AG08395 (cell line): Measurements from ENCODE around the gene DRC7.

Experiments used
- DNase-seq: peaks from one replicate; pipeline ENCODE4 v3.0.0; 2012; ENCODE audit warnings: mixed read lengths, low spot score

DRC7 gene

GRCh38 chr16:57694725-57695679 lies at the start of gene DRC7:
Gene DRC7, plus strand, starts transcription at chr16:57694806. Its CDS starts 3,144 bp downstream, at chr16:57697950.
- DNase-seq, result peak; percentile 42

- no peak for DNase-seq
Measured at GRCh38 chr16:57645169-57645568, 49.4 kb upstream of the DRC7 start.

GRCh38 chr16:57645691-57646387 lies 48.8 kb upstream of the DRC7 start:
- DNase-seq, result peak; percentile 69

GRCh38 chr16:57646388-57647039 lies 48.1 kb upstream of the DRC7 start:
- DNase-seq, result no peak

- DNase-seq, result no peak
Measured at GRCh38 chr16:57647136-57647875, 47.3 kb upstream of the DRC7 start.

- DNase-seq, result no peak
Measured at GRCh38 chr16:57648125-57648524, 46.5 kb upstream of the DRC7 start.

GRCh38 chr16:57648581-57649442 lies 45.8 kb upstream of the DRC7 start:
- peak; percentile 91 for DNase-seq

- DNase-seq, result no peak
Measured at GRCh38 chr16:57649443-57649751, 45.2 kb upstream of the DRC7 start.

- DNase-seq, result no peak
Measured at GRCh38 chr16:57649846-57650245, 44.8 kb upstream of the DRC7 start.

- no peak for DNase-seq
Measured at GRCh38 chr16:57651344-57652333, 43.0 kb upstream of the DRC7 start.

GRCh38 chr16:57652695-57653471 lies 41.7 kb upstream of the DRC7 start:
- DNase-seq, result no peak

- DNase-seq, result no peak
Measured at GRCh38 chr16:57653936-57654335, 40.7 kb upstream of the DRC7 start.

- no peak for DNase-seq
Measured at GRCh38 chr16:57656342-57656955, 38.2 kb upstream of the DRC7 start.

- DNase-seq, result no peak
Measured at GRCh38 chr16:57657228-57657627, 37.4 kb upstream of the DRC7 start.

GRCh38 chr16:57658130-57658877 lies 36.3 kb upstream of the DRC7 start:
- DNase-seq, result no peak

- DNase-seq, result no peak
Measured at GRCh38 chr16:57658878-57659674, 35.5 kb upstream of the DRC7 start.
